ENCODE results near the gene TAS1R2. TPM values are rescaled to one million over a fixed set of nuclear protein-coding genes. Genes with fewer than 3 reads are reported as not detected.

Gene TAS1R2
- total RNA-seq, 1 experiment from 2014 or later: not detected

- H3K23me2 ChIP-seq (ENCODE audit: insufficient read length, low read depth, low read length, poor library complexity, severe bottlenecking): no peaks in the 10 kb centered on the region
- H3K18ac ChIP-seq (ENCODE audit: insufficient read length, low read depth, low read length): no peak overlapping the region
- H2AK5ac ChIP-seq (ENCODE audit: insufficient read length, low read length): no peak overlapping the region
- H3T11ph ChIP-seq (ENCODE audit: low read length): no peak overlapping the region
- H3K4me1 ChIP-seq (ENCODE audit: insufficient read depth, low read length): no peaks in the 10 kb centered on the region
- H2BK12ac ChIP-seq (ENCODE audit: insufficient read length, low read depth, low read length): no peak overlapping the region
- H4K20me1 ChIP-seq (ENCODE audit: control insufficient read depth, insufficient read depth, insufficient read length): no peaks in the 10 kb centered on the region
- no peak overlapping the region for H3K4ac ChIP-seq (ENCODE audit: low read depth, low read length)
- peaks cover 4 to 8% of the 10 kb centered on the region in 2 experiments for H3K4me1 Mint-ChIP-seq
- no peak overlapping the region for H2BK15ac ChIP-seq (ENCODE audit: low read depth, low read length)
- no peak overlapping the region for H2BK5ac ChIP-seq (ENCODE audit: insufficient read length, low read length)
- no peaks in the 10 kb centered on the region for H3K9me3 Mint-ChIP-seq
- H2BK20ac ChIP-seq (ENCODE audit: low read depth, low read length, poor library complexity, severe bottlenecking): no peak overlapping the region
- no peaks in the 10 kb centered on the region for H3K9me3 ChIP-seq (ENCODE audit: control insufficient read depth, low read depth, low read length)
- H3K79me2 ChIP-seq (ENCODE audit: insufficient read depth, low read length): no peaks in the 10 kb centered on the region
- H3K9ac ChIP-seq (ENCODE audit: extremely low read depth, insufficient read length, low read length): no peak overlapping the region
- H3K36me3 Mint-ChIP-seq (ENCODE audit: insufficient read depth in 1 of 3, low read depth in 3 of 3): peaks cover 0 to 5% (median 0%) of the 10 kb centered on the region in 3 experiments; a peak in 3 of 7 replicates
- H4K91ac ChIP-seq (ENCODE audit: insufficient read length, low read depth, low read length): no peak overlapping the region
- H4K8ac ChIP-seq (replicated peaks; ENCODE audit: insufficient read length, low read depth, low read length): no peak overlapping the region
- H3K27ac Mint-ChIP-seq: no peak overlapping the region; a peak in 1 of 7 replicates
- H3K27me3 Mint-ChIP-seq (ENCODE audit: low read depth): peaks cover 3% of the 10 kb centered on the region
- no peak overlapping the region for H3K56ac ChIP-seq (ENCODE audit: insufficient read length, low read depth, low read length)
- TF ChIP-seq CTCF (conservative IDR thresholded peaks at IDR 0.05): no peak
- WGBS (ENCODE audit: extremely low coverage, insufficient read length, low lambda C conversion rate): no CpG with 5 or more reads among the region's 7 CpGs
- no peaks in the 10 kb centered on the region for H3K79me1 ChIP-seq (ENCODE audit: insufficient read depth, low read depth, low read length, poor library complexity, severe bottlenecking)
- H4K5ac ChIP-seq (ENCODE audit: insufficient read length, low read depth, low read length): no peak overlapping the region
- no peak overlapping the region for H2BK120ac ChIP-seq (ENCODE audit: low read depth, low read length, poor library complexity, severe bottlenecking)
- H3K27me3 ChIP-seq (ENCODE audit: insufficient read depth, low read length): no peaks in the 10 kb centered on the region
- H3K14ac ChIP-seq (ENCODE audit: insufficient read depth, low read length): no peak overlapping the region
- H2AFZ ChIP-seq (ENCODE audit: low read length): no peak overlapping the region
- no peak overlapping the region for H3K27ac ChIP-seq (ENCODE audit: insufficient read length, low read depth, low read length)
- no peak overlapping the region for H3K23ac ChIP-seq (ENCODE audit: insufficient read length, low read depth, low read length)
- no peak for DNase-seq
- H3K4me3 Mint-ChIP-seq: no peak overlapping the region
- no peak overlapping the region for H3K4me2 ChIP-seq (ENCODE audit: insufficient read depth, insufficient read length, low read length)
Observed at GRCh38 chr1:18871401-18872070, 12.1 kb upstream of the TAS1R2 start.

Data from H9 (cell line).